T-helper 17 cell (primary cell): ENCODE measurements around the gene PLXDC2. TPM values are rescaled to one million over a fixed set of nuclear protein-coding genes. Genes with fewer than 3 reads are reported as not detected.
"Not testable (repeated sequence)": the region's sequence is repeated elsewhere in the genome, so short reads cannot be mapped to it uniquely, and the experiment has no call there.

ENCODE experiments used
- ATAC-seq: fragments of 150-1000 bp; cut with Tn5 transposase; 2 replicates; pipeline ENCODE4 v1.10.0; 2021; ENCODE audit warnings: mild to moderate bottlenecking, moderate library complexity
- DNase-seq, 3 donors: peaks; one replicate each; pipeline versions ENCODE4 v3.0.0 to v3.0.0-alpha.2; 2020 to 2021
- H3K9me3 ChIP-seq: one replicate; pipeline ENCODE4 v1.7.0; 2013; ENCODE audit warnings: low read length, mild to moderate bottlenecking; ENCODE audit not compliant: control insufficient read depth, poor library complexity, severe bottlenecking
- H3K27ac Mint-ChIP-seq: one replicate; pipeline ENCODE4 v1.8.0; 2022; ENCODE audit warnings: mild to moderate bottlenecking, moderate library complexity, mixed read lengths
- H3K27me3 Mint-ChIP-seq: one replicate; pipeline ENCODE4 v1.8.0; 2022; ENCODE audit warnings: mixed read lengths
- H3K36me3 Mint-ChIP-seq: one replicate; pipeline ENCODE4 v1.8.0; 2022; ENCODE audit warnings: low read depth, mixed read lengths
- H3K4me1 Mint-ChIP-seq: one replicate; pipeline ENCODE4 v1.8.0; 2022; ENCODE audit warnings: mild to moderate bottlenecking, mixed read lengths
- H3K4me3 Mint-ChIP-seq: one replicate; pipeline ENCODE4 v1.8.0; 2022; ENCODE audit warnings: mild to moderate bottlenecking, moderate library complexity, mixed read lengths
- total RNA-seq, 4 donors: library from RNA in 2 of 4; stranded (reverse) in 2 of 4; gene quantifications; one replicate each; pipeline ENCODE4 v1.2.3 and lab custom pipeline; 2022 to 2026

Gene PLXDC2
- total RNA-seq, 2 donors from 2014 or later = 3.0 to 11.8 TPM

DNA sequence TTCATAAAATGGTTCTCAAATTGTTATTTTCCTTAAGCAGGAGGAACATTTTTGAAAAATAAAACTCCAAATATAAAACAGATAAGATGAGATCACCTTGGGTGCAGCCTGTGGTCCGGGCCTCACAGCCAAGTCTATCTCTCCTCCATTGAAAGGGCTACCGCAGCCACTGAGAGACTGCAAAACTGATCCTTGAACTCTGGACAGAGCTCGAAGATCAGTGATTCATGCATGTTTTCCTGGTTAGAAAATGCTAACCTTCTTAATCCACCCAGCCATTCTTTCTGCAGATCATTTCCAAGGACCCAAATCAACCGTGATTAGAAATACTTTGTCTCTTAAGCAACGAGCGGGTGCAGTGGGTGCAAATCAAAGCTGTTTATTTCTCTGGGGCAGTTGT lies 378.8 kb downstream of the PLXDC2 start:
- H3K27ac Mint-ChIP-seq = no peak overlapping the region
- H3K27me3 Mint-ChIP-seq = no peaks in the 10 kb centered on the region
- H3K36me3 Mint-ChIP-seq = no peaks in the 10 kb centered on the region
- H3K4me3 Mint-ChIP-seq = no peak overlapping the region
- no peaks in the 10 kb centered on the region for H3K9me3 ChIP-seq
- DNase-seq (no peak), ATAC-seq (no peak)
- H3K4me1 Mint-ChIP-seq = no peaks in the 10 kb centered on the region

DNA sequence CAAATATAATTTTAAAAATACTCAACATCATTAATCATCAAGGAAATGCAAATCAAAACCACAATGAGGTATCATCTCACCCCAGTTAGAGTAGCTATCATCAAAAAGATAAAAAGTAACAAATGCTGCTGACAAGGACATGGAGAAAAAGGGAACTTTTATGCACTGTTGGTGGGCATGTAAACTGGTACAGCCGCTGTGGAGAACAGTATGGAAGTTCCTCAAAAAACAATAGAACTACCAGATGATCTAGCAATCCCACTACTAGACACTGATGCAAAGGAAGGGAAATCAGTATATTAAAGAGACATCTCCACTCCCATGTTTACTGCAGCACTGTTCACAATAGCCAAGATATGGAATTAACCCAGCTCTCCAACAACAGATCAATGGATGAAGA lies 384.5 kb downstream of the PLXDC2 start:
- ATAC-seq (no peak), DNase-seq (no peak)
- Mint-ChIP-seq H3K27me3 (no peaks in the 10 kb centered on the region), H3K4me1 (no peaks in the 10 kb centered on the region), H3K27ac (no peak overlapping the region), H3K4me3 (no peak overlapping the region), H3K36me3 (no peaks in the 10 kb centered on the region)
- no peaks in the 10 kb centered on the region for H3K9me3 ChIP-seq

DNA sequence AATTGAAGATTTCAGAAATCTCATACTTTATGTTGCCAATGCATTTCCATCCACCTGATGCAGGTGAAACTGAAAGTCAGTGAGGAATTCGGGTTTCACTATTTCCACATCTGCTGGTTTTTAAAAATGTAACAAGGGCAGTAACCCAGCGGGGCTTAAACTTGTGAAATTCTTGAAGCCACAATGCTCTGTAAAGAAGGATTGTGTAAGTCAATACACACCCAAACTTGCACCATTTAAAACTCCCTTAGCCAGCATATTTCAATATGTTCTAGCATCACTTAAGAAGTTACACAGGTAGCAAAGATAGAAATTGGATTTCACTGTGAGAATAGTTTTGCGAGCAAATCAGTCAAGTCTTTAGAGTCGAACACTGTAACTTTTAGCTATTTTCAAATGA lies 386.1 kb downstream of the PLXDC2 start:
- Mint-ChIP-seq H3K4me3 (no peak overlapping the region), H3K27ac (no peak overlapping the region), H3K4me1 (no peaks in the 10 kb centered on the region), H3K27me3 (no peaks in the 10 kb centered on the region), H3K36me3 (no peaks in the 10 kb centered on the region)
- ATAC-seq = no peak
- H3K9me3 ChIP-seq = no peaks in the 10 kb centered on the region
- no peak for DNase-seq

DNA sequence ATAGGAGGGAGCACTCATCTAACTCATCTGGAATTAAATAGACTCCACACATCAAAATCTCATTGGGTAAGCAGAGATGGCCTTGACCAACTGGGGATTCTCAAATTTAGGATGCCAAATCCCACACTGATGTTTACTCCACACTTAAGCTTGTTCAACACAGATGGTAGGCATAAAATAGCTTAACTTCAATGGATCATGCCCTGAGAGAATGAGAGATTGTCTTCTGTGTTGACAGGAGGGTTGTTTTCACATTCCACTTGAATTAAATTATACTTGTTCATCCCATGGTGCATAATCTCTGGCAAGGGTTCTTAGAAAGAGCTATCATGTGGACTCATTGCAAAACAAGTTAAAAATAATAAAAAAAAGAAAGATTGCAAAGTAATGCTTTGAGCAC lies 391.4 kb downstream of the PLXDC2 start:
- ATAC-seq (no peak), DNase-seq (no peak)
- no peak overlapping the region for H3K4me3 Mint-ChIP-seq
- H3K27ac Mint-ChIP-seq = no peak overlapping the region
- H3K27me3 Mint-ChIP-seq = no peaks in the 10 kb centered on the region
- no peaks in the 10 kb centered on the region for H3K9me3 ChIP-seq
- no peaks in the 10 kb centered on the region for H3K4me1 Mint-ChIP-seq
- H3K36me3 Mint-ChIP-seq = no peaks in the 10 kb centered on the region

GRCh38 chr10:20209098-20209497 lies 392.9 kb downstream of the PLXDC2 start:
- not testable (repeated sequence) for H3K4me3 Mint-ChIP-seq, DNase-seq, H3K4me1 Mint-ChIP-seq, ATAC-seq, H3K9me3 ChIP-seq, H3K27ac Mint-ChIP-seq, H3K36me3 Mint-ChIP-seq, H3K27me3 Mint-ChIP-seq

DNA sequence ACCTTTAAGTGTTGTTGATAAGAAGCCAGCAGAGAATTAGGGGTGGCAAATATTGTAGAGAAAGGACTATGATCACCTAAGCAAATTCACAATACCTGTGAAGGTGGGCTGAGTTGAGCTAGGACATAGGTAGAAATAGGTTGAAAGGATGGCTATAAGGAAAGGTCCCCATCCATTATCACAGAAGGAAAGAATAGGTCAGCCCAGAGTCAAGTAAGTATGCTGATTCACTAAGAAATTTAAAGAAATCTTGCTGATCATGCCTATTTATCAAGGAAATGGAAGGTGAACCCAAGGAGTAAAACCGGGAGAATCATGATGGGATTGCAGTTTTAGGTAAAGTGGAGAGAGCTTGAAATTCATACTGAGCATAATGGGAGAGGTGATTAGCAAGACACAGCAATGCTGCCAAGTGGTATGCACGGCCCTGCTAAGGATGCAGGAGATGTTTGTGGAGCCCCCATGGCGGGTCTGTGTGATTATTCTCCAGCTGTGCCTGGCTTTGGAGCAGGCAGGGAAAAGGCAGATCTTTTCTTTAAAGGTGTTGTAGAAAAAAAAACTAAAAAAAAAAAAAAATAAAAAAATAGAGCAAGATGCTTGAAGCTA lies 399.4 kb downstream of the PLXDC2 start:
- no peak for ATAC-seq
- H3K9me3 ChIP-seq = no peaks in the 10 kb centered on the region
- no peak for DNase-seq
- Mint-ChIP-seq H3K4me3 (no peak overlapping the region), H3K36me3 (no peaks in the 10 kb centered on the region), H3K27ac (no peak overlapping the region), H3K4me1 (no peaks in the 10 kb centered on the region), H3K27me3 (no peaks in the 10 kb centered on the region)

DNA sequence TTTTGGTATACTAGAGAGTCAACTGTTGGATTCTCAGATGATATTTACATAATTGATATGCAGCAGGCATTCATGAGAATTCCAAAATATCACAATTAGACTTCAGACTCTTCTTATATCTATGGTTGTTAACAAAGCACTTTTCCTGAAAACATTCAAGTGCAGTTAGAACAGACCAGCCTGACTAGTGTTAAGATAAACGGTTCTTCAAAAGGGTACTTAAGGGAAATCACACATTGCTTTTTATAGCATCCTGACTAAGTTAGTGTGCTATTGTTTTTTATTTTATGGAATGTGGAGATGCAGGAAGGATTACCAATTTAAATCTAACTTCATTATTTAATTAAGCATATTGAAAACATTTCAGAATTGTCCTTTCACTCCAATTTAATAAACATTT lies 405.1 kb downstream of the PLXDC2 start:
- no peak overlapping the region for H3K27ac Mint-ChIP-seq
- H3K36me3 Mint-ChIP-seq = no peaks in the 10 kb centered on the region
- H3K9me3 ChIP-seq = no peaks in the 10 kb centered on the region
- no peaks in the 10 kb centered on the region for H3K4me1 Mint-ChIP-seq
- no peak overlapping the region for H3K4me3 Mint-ChIP-seq
- no peak for DNase-seq
- no peaks in the 10 kb centered on the region for H3K27me3 Mint-ChIP-seq
- no peak for ATAC-seq

GRCh38 chr10:20228729-20229128 lies 412.5 kb downstream of the PLXDC2 start:
- no peaks in the 10 kb centered on the region for H3K4me1 Mint-ChIP-seq

GRCh38 chr10:20232079-20232705 lies 416.0 kb downstream of the PLXDC2 start:
- H3K27ac Mint-ChIP-seq = no peak overlapping the region
- ATAC-seq = no peak
- no peak for DNase-seq
- H3K27me3 Mint-ChIP-seq = no peaks in the 10 kb centered on the region
- no peaks in the 10 kb centered on the region for H3K36me3 Mint-ChIP-seq
- no peaks in the 10 kb centered on the region for H3K9me3 ChIP-seq
- H3K4me1 Mint-ChIP-seq = no peaks in the 10 kb centered on the region
- no peak overlapping the region for H3K4me3 Mint-ChIP-seq

More at GRCh38 chr10:20228729-20229128, 412.5 kb downstream of the PLXDC2 start:
- no peak for ATAC-seq
- no peaks in the 10 kb centered on the region for H3K27me3 Mint-ChIP-seq
- DNase-seq = no peak
- no peaks in the 10 kb centered on the region for H3K36me3 Mint-ChIP-seq
- no peaks in the 10 kb centered on the region for H3K9me3 ChIP-seq
- H3K4me3 Mint-ChIP-seq = no peak overlapping the region
- H3K27ac Mint-ChIP-seq = no peak overlapping the region

DNA sequence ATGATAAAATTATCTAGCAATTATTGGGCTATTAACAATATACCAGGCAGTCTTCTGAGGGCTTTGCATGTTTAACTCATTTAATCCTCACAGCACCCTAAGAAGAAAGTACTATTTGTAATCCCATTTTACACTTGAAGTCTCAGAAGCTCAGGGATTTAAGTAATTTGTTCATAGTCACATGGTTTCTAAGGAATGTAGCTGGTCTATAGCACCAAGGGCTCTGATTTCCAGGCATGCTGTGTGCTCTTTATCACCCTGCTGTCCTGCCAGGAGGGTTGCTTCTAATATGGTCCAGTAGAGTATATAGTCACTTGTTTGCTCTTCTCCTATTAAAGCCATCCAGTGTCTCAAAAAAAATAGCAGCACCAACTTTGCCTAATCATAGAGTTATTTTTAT lies 417.2 kb downstream of the PLXDC2 start:
- Mint-ChIP-seq H3K27me3 (no peaks in the 10 kb centered on the region), H3K36me3 (no peaks in the 10 kb centered on the region), H3K4me1 (no peaks in the 10 kb centered on the region), H3K27ac (no peak overlapping the region), H3K4me3 (no peak overlapping the region)
- no peak for ATAC-seq
- no peaks in the 10 kb centered on the region for H3K9me3 ChIP-seq
- DNase-seq = no peak

DNA sequence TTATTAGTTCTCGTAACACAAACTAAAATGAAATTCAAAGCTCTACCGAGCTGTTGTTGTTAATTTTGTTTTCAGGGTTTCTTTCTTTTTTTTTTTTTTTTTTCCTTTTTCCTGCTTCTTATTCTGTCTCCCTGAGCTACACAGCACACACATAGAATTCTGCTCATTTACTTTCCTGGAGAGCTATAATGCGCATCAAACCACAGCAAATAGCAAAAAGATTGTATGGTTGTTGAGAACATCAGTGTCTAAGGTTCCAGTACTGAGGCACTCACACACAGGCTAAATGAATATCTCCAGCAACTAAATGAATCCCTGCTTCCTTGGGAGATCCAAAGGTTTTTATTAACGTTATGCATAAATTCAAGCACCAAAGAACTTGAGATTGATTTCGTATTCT lies 418.3 kb downstream of the PLXDC2 start:
- Mint-ChIP-seq H3K4me3 (no peak overlapping the region), H3K27me3 (no peaks in the 10 kb centered on the region), H3K36me3 (no peaks in the 10 kb centered on the region), H3K27ac (no peak overlapping the region), H3K4me1 (no peaks in the 10 kb centered on the region)
- ATAC-seq (no peak), DNase-seq (no peak)
- H3K9me3 ChIP-seq = no peaks in the 10 kb centered on the region

GRCh38 chr10:20237091-20237570 lies 420.9 kb downstream of the PLXDC2 start:
- ATAC-seq = no peak
- no peaks in the 10 kb centered on the region for H3K9me3 ChIP-seq
- no peak overlapping the region for H3K27ac Mint-ChIP-seq
- no peak overlapping the region for H3K4me3 Mint-ChIP-seq
- DNase-seq = no peak
- H3K27me3 Mint-ChIP-seq = no peaks in the 10 kb centered on the region
- H3K36me3 Mint-ChIP-seq = no peaks in the 10 kb centered on the region
- no peaks in the 10 kb centered on the region for H3K4me1 Mint-ChIP-seq

GRCh38 chr10:20237586-20237985 lies 421.4 kb downstream of the PLXDC2 start:
- ATAC-seq = no peak
- H3K9me3 ChIP-seq = no peaks in the 10 kb centered on the region
- H3K36me3 Mint-ChIP-seq = no peaks in the 10 kb centered on the region
- H3K27ac Mint-ChIP-seq = no peak overlapping the region
- H3K4me1 Mint-ChIP-seq = no peaks in the 10 kb centered on the region
- no peak for DNase-seq
- H3K27me3 Mint-ChIP-seq = no peaks in the 10 kb centered on the region
- no peak overlapping the region for H3K4me3 Mint-ChIP-seq

GRCh38 chr10:20240643-20241042 lies 424.4 kb downstream of the PLXDC2 start:
- H3K27ac Mint-ChIP-seq = no peak overlapping the region
- H3K9me3 ChIP-seq = no peaks in the 10 kb centered on the region
- H3K4me3 Mint-ChIP-seq = no peak overlapping the region

More at GRCh38 chr10:20240643-20241042, 424.4 kb downstream of the PLXDC2 start:
- no peaks in the 10 kb centered on the region for H3K36me3 Mint-ChIP-seq
- DNase-seq (no peak), ATAC-seq (no peak)
- no peaks in the 10 kb centered on the region for H3K4me1 Mint-ChIP-seq
- no peaks in the 10 kb centered on the region for H3K27me3 Mint-ChIP-seq
